ENCODE measurements around the gene TSHZ2.
"Not testable (repeated sequence)": the region's sequence is repeated elsewhere in the genome, so short reads cannot be mapped to it uniquely, and the experiment has no call there.

The TSHZ2 gene

GRCh38 chr20:53500651-53501050 is 528.5 kb downstream of the TSHZ2 start:
- TF ChIP-seq, protein P1, sequence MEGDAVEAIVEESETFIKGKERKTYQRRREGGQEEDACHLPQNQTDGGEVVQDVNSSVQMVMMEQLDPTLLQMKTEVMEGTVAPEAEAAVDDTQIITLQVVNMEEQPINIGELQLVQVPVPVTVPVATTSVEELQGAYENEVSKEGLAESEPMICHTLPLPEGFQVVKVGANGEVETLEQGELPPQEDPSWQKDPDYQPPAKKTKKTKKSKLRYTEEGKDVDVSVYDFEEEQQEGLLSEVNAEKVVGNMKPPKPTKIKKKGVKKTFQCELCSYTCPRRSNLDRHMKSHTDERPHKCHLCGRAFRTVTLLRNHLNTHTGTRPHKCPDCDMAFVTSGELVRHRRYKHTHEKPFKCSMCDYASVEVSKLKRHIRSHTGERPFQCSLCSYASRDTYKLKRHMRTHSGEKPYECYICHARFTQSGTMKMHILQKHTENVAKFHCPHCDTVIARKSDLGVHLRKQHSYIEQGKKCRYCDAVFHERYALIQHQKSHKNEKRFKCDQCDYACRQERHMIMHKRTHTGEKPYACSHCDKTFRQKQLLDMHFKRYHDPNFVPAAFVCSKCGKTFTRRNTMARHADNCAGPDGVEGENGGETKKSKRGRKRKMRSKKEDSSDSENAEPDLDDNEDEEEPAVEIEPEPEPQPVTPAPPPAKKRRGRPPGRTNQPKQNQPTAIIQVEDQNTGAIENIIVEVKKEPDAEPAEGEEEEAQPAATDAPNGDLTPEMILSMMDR (IDR thresholded peaks at IDR 0.05; ENCODE audit: low read depth, low read length) = no peak
- H3K4me3 ChIP-seq (replicated peaks in 1 of 2; ENCODE audit: low read depth in 2 of 2, low read length in 2 of 2) = no peak overlapping the region
- no peak for DNase-seq (ENCODE audit: low read depth in 2 of 2)

- TF ChIP-seq, protein P1 (IDR thresholded peaks at IDR 0.05; ENCODE audit: low read depth, low read length) = no peak
- H3K4me3 ChIP-seq (replicated peaks in 1 of 2; ENCODE audit: low read depth in 2 of 2, low read length in 2 of 2) = no peak overlapping the region
- DNase-seq (ENCODE audit: low read depth in 2 of 2) = no peak
Measured at GRCh38 chr20:53502820-53503219, 530.7 kb downstream of the TSHZ2 start.

GRCh38 chr20:53503517-53503919 is 531.4 kb downstream of the TSHZ2 start:
- TF ChIP-seq, protein P1 (IDR thresholded peaks at IDR 0.05; ENCODE audit: low read depth, low read length) = no peak

DNA sequence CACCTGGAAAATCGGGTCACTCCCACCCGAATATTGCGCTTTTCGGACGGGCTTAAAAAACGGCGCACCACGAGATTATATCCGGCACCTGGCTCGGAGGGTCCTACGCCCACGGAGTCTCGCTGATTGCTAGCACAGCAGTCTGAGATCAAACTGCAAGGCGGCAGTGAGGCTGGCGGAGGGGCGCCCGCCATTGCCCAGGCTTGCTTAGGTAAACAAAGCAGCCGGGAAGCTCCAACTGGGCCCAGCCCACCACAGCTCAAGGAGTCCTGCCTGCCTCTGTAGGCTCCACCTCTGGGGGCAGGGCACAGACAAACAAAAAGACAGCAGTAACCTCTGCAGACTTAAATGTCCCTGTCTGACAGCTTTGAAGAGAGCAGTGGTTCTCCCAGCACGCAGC is 531.9 kb downstream of the TSHZ2 start:
- DNase-seq (ENCODE audit: low read depth in 2 of 2); H3K4me3 ChIP-seq (replicated peaks in 1 of 2; ENCODE audit: low read depth in 2 of 2, low read length in 2 of 2): not testable (repeated sequence)

More at GRCh38 chr20:53503517-53503919, 531.4 kb downstream of the TSHZ2 start:
- no peak overlapping the region for H3K4me3 ChIP-seq (replicated peaks in 1 of 2; ENCODE audit: low read depth in 2 of 2, low read length in 2 of 2)
- DNase-seq (ENCODE audit: low read depth in 2 of 2) = no peak

- DNase-seq (ENCODE audit: low read depth in 2 of 2) = no peak
- H3K4me3 ChIP-seq (replicated peaks in 1 of 2; ENCODE audit: low read depth in 2 of 2, low read length in 2 of 2) = no peak overlapping the region
- TF ChIP-seq, protein P1 (IDR thresholded peaks at IDR 0.05; ENCODE audit: low read depth, low read length) = no peak
Measured at GRCh38 chr20:53510262-53510661, 538.1 kb downstream of the TSHZ2 start.

- H3K4me3 ChIP-seq (replicated peaks in 1 of 2; ENCODE audit: low read depth in 2 of 2, low read length in 2 of 2) = no peak overlapping the region
- TF ChIP-seq, protein P1 (IDR thresholded peaks at IDR 0.05; ENCODE audit: low read depth, low read length) = no peak
- no peak for DNase-seq (ENCODE audit: low read depth in 2 of 2)
Measured at GRCh38 chr20:53510704-53511103, 538.5 kb downstream of the TSHZ2 start.

DNA sequence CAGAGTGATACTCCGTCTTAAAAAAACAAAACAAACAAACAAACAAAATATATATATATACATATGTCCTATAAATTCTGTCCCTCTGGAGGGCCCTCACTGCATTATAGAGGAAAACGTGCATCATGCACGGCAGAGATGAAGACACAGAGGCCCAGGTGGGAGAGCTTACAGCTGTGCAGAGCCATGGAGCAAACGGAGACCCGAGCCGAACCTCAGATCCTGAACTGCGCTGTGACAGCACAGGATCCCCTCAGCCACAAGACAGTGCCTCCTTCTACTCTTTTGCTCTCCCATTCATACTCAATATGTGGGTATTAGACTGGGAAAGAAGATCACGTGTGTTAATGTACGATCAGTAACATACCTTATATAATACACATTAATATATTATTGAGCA is 539.9 kb downstream of the TSHZ2 start:
- DNase-seq (ENCODE audit: low read depth in 2 of 2) = no peak
- TF ChIP-seq, protein P1 (IDR thresholded peaks at IDR 0.05; ENCODE audit: low read depth, low read length) = no peak
- H3K4me3 ChIP-seq (replicated peaks in 1 of 2; ENCODE audit: low read depth in 2 of 2, low read length in 2 of 2) = no peak overlapping the region

Data from cardiac fibroblast (primary cell).